ENCODE results near the gene TRIM71. TPM values are rescaled to one million over a fixed set of nuclear protein-coding genes. Genes with fewer than 3 reads are reported as not detected.
A peak's percentile ranks its signal among the peaks of the same experiment; 100 is the strongest.

Gene TRIM71
- total and polyA plus RNA-seq, 2 of the 13 experiments (the other 11 are each of a cell fraction or from before 2014, with no cell fraction given), result 21.7 to 76.9 TPM

DNA sequence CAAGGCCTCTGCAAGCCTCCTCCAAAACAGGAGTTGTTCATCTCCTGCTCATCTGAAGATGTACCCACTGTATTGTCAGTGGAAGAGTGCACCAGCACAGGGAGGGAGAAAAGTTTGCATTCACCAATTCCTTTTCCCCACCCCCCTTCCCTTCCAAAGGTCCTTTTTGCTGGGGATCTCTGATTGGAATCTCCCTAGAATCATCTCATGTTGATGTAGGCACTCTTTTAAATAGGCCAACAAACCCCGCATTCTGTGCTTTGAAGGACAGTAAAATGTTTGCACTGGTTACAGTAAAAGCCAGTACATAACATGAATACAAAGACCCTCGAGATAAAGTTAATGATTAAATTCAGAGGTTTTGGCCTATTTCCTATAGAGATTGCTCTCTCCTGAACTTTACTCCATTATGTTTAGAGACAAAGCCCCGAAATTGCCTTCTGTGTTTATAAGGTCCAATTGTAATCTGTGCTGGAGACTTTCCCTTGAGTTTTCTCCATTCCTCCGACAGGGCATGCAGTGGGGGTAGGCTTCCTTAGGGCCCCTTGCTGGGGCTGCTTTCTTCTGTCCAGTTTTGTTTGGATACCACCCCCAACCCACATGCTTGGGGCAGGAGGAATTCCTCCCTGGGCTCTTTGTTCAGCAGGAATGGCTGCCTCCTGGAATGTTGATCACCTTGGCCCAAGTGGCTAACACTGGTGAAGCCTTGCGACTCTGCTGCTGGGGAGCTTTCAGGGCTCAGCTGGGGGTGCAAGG, 22.5 kb downstream of the TRIM71 start (continued):
- TF ChIP-seq, protein P1, sequence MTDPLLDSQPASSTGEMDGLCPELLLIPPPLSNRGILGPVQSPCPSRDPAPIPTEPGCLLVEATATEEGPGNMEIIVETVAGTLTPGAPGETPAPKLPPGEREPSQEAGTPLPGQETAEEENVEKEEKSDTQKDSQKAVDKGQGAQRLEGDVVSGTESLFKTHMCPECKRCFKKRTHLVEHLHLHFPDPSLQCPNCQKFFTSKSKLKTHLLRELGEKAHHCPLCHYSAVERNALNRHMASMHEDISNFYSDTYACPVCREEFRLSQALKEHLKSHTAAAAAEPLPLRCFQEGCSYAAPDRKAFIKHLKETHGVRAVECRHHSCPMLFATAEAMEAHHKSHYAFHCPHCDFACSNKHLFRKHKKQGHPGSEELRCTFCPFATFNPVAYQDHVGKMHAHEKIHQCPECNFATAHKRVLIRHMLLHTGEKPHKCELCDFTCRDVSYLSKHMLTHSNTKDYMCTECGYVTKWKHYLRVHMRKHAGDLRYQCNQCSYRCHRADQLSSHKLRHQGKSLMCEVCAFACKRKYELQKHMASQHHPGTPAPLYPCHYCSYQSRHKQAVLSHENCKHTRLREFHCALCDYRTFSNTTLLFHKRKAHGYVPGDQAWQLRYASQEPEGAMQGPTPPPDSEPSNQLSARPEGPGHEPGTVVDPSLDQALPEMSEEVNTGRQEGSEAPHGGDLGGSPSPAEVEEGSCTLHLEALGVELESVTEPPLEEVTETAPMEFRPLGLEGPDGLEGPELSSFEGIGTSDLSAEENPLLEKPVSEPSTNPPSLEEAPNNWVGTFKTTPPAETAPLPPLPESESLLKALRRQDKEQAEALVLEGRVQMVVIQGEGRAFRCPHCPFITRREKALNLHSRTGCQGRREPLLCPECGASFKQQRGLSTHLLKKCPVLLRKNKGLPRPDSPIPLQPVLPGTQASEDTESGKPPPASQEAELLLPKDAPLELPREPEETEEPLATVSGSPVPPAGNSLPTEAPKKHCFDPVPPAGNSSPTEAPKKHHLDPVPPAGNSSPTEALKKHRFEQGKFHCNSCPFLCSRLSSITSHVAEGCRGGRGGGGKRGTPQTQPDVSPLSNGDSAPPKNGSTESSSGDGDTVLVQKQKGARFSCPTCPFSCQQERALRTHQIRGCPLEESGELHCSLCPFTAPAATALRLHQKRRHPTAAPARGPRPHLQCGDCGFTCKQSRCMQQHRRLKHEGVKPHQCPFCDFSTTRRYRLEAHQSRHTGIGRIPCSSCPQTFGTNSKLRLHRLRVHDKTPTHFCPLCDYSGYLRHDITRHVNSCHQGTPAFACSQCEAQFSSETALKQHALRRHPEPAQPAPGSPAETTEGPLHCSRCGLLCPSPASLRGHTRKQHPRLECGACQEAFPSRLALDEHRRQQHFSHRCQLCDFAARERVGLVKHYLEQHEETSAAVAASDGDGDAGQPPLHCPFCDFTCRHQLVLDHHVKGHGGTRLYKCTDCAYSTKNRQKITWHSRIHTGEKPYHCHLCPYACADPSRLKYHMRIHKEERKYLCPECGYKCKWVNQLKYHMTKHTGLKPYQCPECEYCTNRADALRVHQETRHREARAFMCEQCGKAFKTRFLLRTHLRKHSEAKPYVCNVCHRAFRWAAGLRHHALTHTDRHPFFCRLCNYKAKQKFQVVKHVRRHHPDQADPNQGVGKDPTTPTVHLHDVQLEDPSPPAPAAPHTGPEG (CRISPR knock-in tag; IDR thresholded peaks at IDR 0.05), result no peak
- no peak for TF ChIP-seq RFX5 (IDR thresholded peaks at IDR 0.05; ENCODE audit: low read depth, low read length)
- 0 out of 2 replicates have a peak, but pooled peaks have one; percentile 6 for TF ChIP-seq SIX4 (CRISPR knock-in tag; IDR thresholded peaks at IDR 0.05)
- no peak for TF ChIP-seq ZNF446 (CRISPR knock-in tag; IDR thresholded peaks at IDR 0.05)
- TF ChIP-seq SNAI1 (CRISPR knock-in tag; IDR thresholded peaks at IDR 0.05; ENCODE audit: borderline replicate concordance), result no peak
- TF ChIP-seq ZNF124 (CRISPR knock-in tag; IDR thresholded peaks at IDR 0.05), result no peak; the same call in 1 of the 2 replicates
- no peak for TF ChIP-seq ZNF841 (CRISPR knock-in tag; IDR thresholded peaks at IDR 0.05; ENCODE audit: borderline replicate concordance)
- no peak for TF ChIP-seq ZZZ3 (CRISPR knock-in tag; IDR thresholded peaks at IDR 0.05; ENCODE audit: borderline replicate concordance)
- TF ChIP-seq SRSF9 (IDR thresholded peaks at IDR 0.05; ENCODE audit: borderline replicate concordance, insufficient read depth, low read depth, low read length, poor library complexity, severe bottlenecking), result no peak
- no peak for TF ChIP-seq ZNF225 (CRISPR knock-in tag; IDR thresholded peaks at IDR 0.05)
- peak; percentile 67; the same call in 1 of the 2 replicates for TF ChIP-seq ZBTB3 (CRISPR knock-in tag; IDR thresholded peaks at IDR 0.05; ENCODE audit: borderline replicate concordance, low read depth)
- TF ChIP-seq BRD4 (CRISPR knock-in tag; IDR thresholded peaks at IDR 0.05), result no peak
- TF ChIP-seq, protein P2, sequence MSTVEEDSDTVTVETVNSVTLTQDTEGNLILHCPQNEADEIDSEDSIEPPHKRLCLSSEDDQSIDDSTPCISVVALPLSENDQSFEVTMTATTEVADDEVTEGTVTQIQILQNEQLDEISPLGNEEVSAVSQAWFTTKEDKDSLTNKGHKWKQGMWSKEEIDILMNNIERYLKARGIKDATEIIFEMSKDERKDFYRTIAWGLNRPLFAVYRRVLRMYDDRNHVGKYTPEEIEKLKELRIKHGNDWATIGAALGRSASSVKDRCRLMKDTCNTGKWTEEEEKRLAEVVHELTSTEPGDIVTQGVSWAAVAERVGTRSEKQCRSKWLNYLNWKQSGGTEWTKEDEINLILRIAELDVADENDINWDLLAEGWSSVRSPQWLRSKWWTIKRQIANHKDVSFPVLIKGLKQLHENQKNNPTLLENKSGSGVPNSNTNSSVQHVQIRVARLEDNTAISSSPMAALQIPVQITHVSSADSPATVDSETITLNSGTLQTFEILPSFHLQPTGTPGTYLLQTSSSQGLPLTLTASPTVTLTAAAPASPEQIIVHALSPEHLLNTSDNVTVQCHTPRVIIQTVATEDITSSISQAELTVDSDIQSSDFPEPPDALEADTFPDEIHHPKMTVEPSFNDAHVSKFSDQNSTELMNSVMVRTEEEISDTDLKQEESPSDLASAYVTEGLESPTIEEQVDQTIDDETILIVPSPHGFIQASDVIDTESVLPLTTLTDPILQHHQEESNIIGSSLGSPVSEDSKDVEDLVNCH (CRISPR knock-in tag; IDR thresholded peaks at IDR 0.05), result no peak
- no peak for TF ChIP-seq SP140L (CRISPR knock-in tag; IDR thresholded peaks at IDR 0.05; ENCODE audit: borderline replicate concordance)

Data from HepG2 (cell line).